Stomach smooth muscle (tissue), 2 donors: Measurements from ENCODE around the gene RARRES1.

Source experiments
- H3K27ac ChIP-seq: one replicate; pipeline ENCODE4 v1.7.0; 2013; ENCODE audit warnings: mild to moderate bottlenecking, low read length, inconsistent platforms
- H3K27me3 ChIP-seq, 2 donors: one replicate each; pipeline ENCODE4 v1.7.0; 2013; ENCODE audit warnings: low read length in 2 of 2; ENCODE audit not compliant: insufficient read depth in 2 of 2, control insufficient read depth in 1 of 2
- H3K36me3 ChIP-seq, 2 donors: one replicate each; pipeline ENCODE4 v1.7.0; 2013; ENCODE audit warnings: low read length in 2 of 2; ENCODE audit not compliant: control insufficient read depth in 2 of 2, insufficient read depth in 2 of 2
- H3K4me1 ChIP-seq: one replicate; pipeline ENCODE4 v1.7.0; 2013; ENCODE audit warnings: low read length; ENCODE audit not compliant: control insufficient read depth, insufficient read depth
- H3K4me3 ChIP-seq, 2 donors: one replicate each; pipeline ENCODE4 v1.7.0; 2013; ENCODE audit warnings: low read length in 2 of 2
- H3K9ac ChIP-seq, 2 donors: one replicate each; pipeline ENCODE4 v1.7.0; 2013; ENCODE audit warnings: low read length in 2 of 2, mild to moderate bottlenecking in 1 of 2
- H3K9me3 ChIP-seq, 2 donors: one replicate each; pipeline ENCODE4 v1.7.0; 2013; ENCODE audit warnings: low read length in 2 of 2; ENCODE audit not compliant: control insufficient read depth in 2 of 2
- donor health status: healthy.
- donor health status: Pancreatic carcinoma.

Gene RARRES1

GRCh38 chr3:158731938-158732855, at the start of gene RARRES1:
Gene RARRES1, minus strand, starts transcription at chr3:158732457. Its CDS starts 42 bp downstream, at chr3:158732415.
- H3K9ac ChIP-seq, result peak within 1 kb of the TSS; percentile 39 to 71
- H3K4me3 ChIP-seq, result peak within 1 kb of the TSS; percentile 60 to 80
- H3K27me3 ChIP-seq, result no peaks in the 10 kb centered on the region

GRCh38 chr3:158781849-158782248, 49.6 kb upstream of the RARRES1 start:
- peaks cover 10% of the 10 kb centered on the region for H3K4me1 ChIP-seq

More at GRCh38 chr3:158731938-158732855, at the start of gene RARRES1:
- peaks cover 0 to 6% of the 10 kb centered on the region in 2 donors for H3K36me3 ChIP-seq
- peak within 1 kb of the TSS; percentile 41 for H3K27ac ChIP-seq
- H3K4me1 ChIP-seq, result peaks cover 22% of the 10 kb centered on the region
- peaks cover 6 to 7% of the 10 kb centered on the region in 2 donors for H3K9me3 ChIP-seq

GRCh38 chr3:158781191-158781590, 48.9 kb upstream of the RARRES1 start:
- H3K9ac ChIP-seq, result no peak overlapping the region
- no peak overlapping the region for H3K4me3 ChIP-seq
- H3K4me1 ChIP-seq, result peaks cover 10% of the 10 kb centered on the region
- H3K36me3 ChIP-seq, result no peaks in the 10 kb centered on the region
- no peaks in the 10 kb centered on the region for H3K9me3 ChIP-seq
- no peak overlapping the region for H3K27ac ChIP-seq
- H3K27me3 ChIP-seq, result no peaks in the 10 kb centered on the region

More at GRCh38 chr3:158781849-158782248, 49.6 kb upstream of the RARRES1 start:
- Histone ChIP-seq H3K27me3 (no peaks in the 10 kb centered on the region), H3K4me3 (no peak overlapping the region), H3K27ac (no peak overlapping the region), H3K9me3 (no peaks in the 10 kb centered on the region), H3K36me3 (no peaks in the 10 kb centered on the region), H3K9ac (no peak overlapping the region)

GRCh38 chr3:158780766-158781165, 48.5 kb upstream of the RARRES1 start:
- no peaks in the 10 kb centered on the region for H3K27me3 ChIP-seq
- no peak overlapping the region for H3K4me3 ChIP-seq
- H3K36me3 ChIP-seq, result no peaks in the 10 kb centered on the region
- H3K4me1 ChIP-seq, result peaks cover 10% of the 10 kb centered on the region
- no peaks in the 10 kb centered on the region for H3K9me3 ChIP-seq
- H3K9ac ChIP-seq, result no peak overlapping the region
- H3K27ac ChIP-seq, result no peak overlapping the region

- Histone ChIP-seq H3K9ac (peak overlapping the region in 1 of 2 donors; percentile 13), H3K4me1 (peaks cover 3% of the 10 kb centered on the region), H3K9me3 (no peaks in the 10 kb centered on the region), H3K36me3 (no peaks in the 10 kb centered on the region), H3K4me3 (no peak overlapping the region), H3K27ac (no peak overlapping the region), H3K27me3 (no peaks in the 10 kb centered on the region)
These were observed 45.1 kb upstream of the RARRES1 start for GRCh38 chr3:158777161-158777873.

GRCh38 chr3:158776531-158776930, 44.3 kb upstream of the RARRES1 start:
- H3K27ac ChIP-seq, result no peak overlapping the region
- no peaks in the 10 kb centered on the region for H3K27me3 ChIP-seq
- H3K4me3 ChIP-seq, result no peak overlapping the region
- H3K4me1 ChIP-seq, result peaks cover 3% of the 10 kb centered on the region
- H3K36me3 ChIP-seq, result no peaks in the 10 kb centered on the region
- no peaks in the 10 kb centered on the region for H3K9me3 ChIP-seq
- no peak overlapping the region for H3K9ac ChIP-seq

- H3K4me1 ChIP-seq, result peaks cover 3% of the 10 kb centered on the region
- no peaks in the 10 kb centered on the region for H3K36me3 ChIP-seq
- no peaks in the 10 kb centered on the region for H3K27me3 ChIP-seq
- no peak overlapping the region for H3K9ac ChIP-seq
- no peak overlapping the region for H3K4me3 ChIP-seq
- H3K27ac ChIP-seq, result no peak overlapping the region
- H3K9me3 ChIP-seq, result no peaks in the 10 kb centered on the region
These were observed 43.5 kb upstream of the RARRES1 start for GRCh38 chr3:158775426-158776410.

- peaks cover 7% of the 10 kb centered on the region for H3K4me1 ChIP-seq
- H3K4me3 ChIP-seq, result no peak overlapping the region
- no peaks in the 10 kb centered on the region for H3K9me3 ChIP-seq
- no peaks in the 10 kb centered on the region for H3K36me3 ChIP-seq
- H3K27me3 ChIP-seq, result no peaks in the 10 kb centered on the region
- H3K27ac ChIP-seq, result no peak overlapping the region
- H3K9ac ChIP-seq, result no peak overlapping the region
These were observed 42.7 kb upstream of the RARRES1 start for GRCh38 chr3:158774965-158775364.

- Histone ChIP-seq H3K4me3 (no peak overlapping the region), H3K27me3 (no peaks in the 10 kb centered on the region), H3K9ac (no peak overlapping the region), H3K36me3 (no peaks in the 10 kb centered on the region), H3K9me3 (no peaks in the 10 kb centered on the region), H3K4me1 (peaks cover 12% of the 10 kb centered on the region), H3K27ac (no peak overlapping the region)
These were observed 41.9 kb upstream of the RARRES1 start for GRCh38 chr3:158773845-158774830.
